HepG2 (cell line): Measurements from ENCODE around the gene COX4I2. TPM values are rescaled to one million over a fixed set of nuclear protein-coding genes. Genes with fewer than 3 reads are reported as not detected.

ENCODE experiments used
- AHR ChIP-seq: IDR thresholded peaks from 2 replicates; pipeline ENCODE4 v1.6.1; 2018; ENCODE audit warnings: missing genetic modification reagents, missing compliant biosample characterization
- DDIT3 ChIP-seq: sonication (generic); formaldehyde crosslinking; IDR thresholded peaks from 2 replicates; pipeline ENCODE4 v1.4.0; 2020; ENCODE audit warnings: mild to moderate bottlenecking, missing genetic modification reagents
- FOXA3 ChIP-seq: IDR thresholded peaks from 2 replicates; pipeline ENCODE4 v1.6.1; 2016; ENCODE audit warnings: missing genetic modification reagents, missing compliant biosample characterization
- HHEX ChIP-seq: IDR thresholded peaks from 2 replicates; pipeline ENCODE4 v1.6.1; 2016; ENCODE audit warnings: control low read depth
- HNRNPL ChIP-seq: fragments of 200-400 bp; formaldehyde crosslinking; IDR thresholded peaks from 2 replicates; pipeline ENCODE4 v1.6.1; 2017; ENCODE audit warnings: mild to moderate bottlenecking, low read depth, low read length
- HOXA9 ChIP-seq: sonication (generic); formaldehyde crosslinking; IDR thresholded peaks from 2 replicates; pipeline ENCODE4 v1.8.1; 2022; ENCODE audit warnings: missing genetic modification reagents, mild to moderate bottlenecking, moderate library complexity, borderline replicate concordance
- KAT2B ChIP-seq: fragments of 150-350 bp; IDR thresholded peaks from 2 replicates; pipeline ENCODE4 v1.6.1; 2014; ENCODE audit warnings: low read depth, low read length, borderline replicate concordance
- SMARCC2 ChIP-seq: fragments of 450-650 bp; IDR thresholded peaks from 2 replicates; pipeline ENCODE4 v1.6.1; 2017; ENCODE audit warnings: antibody characterized with exemption, mild to moderate bottlenecking
- SP4 ChIP-seq: sonication (generic); formaldehyde crosslinking; IDR thresholded peaks from 2 replicates; pipeline ENCODE4 v1.8.1; 2023; ENCODE audit warnings: mild to moderate bottlenecking, missing genetic modification reagents
- ZBTB40 ChIP-seq, 2 experiments: fragments of 450-650 bp in 1 of 2; sonication (generic) in 1 of 2; formaldehyde crosslinking in 1 of 2; IDR thresholded peaks; 2 replicates each; pipeline versions ENCODE4 v1.6.1 to v1.8.0; 2016 to 2022; ENCODE audit warnings: antibody characterized with exemption in 1 of 2, mild to moderate bottlenecking in 1 of 2, missing genetic modification reagents in 1 of 2
- ZBTB42 ChIP-seq: sonication (generic); formaldehyde crosslinking; IDR thresholded peaks from 2 replicates; pipeline ENCODE4 v1.5.0; 2020; ENCODE audit warnings: mild to moderate bottlenecking, missing genetic modification reagents
- ZFP1 ChIP-seq: IDR thresholded peaks from 2 replicates; pipeline ENCODE4 v1.6.1; 2016
- ZNF460 ChIP-seq: sonication (generic); formaldehyde crosslinking; IDR thresholded peaks from 2 replicates; pipeline ENCODE4 v1.5.1; 2020; ENCODE audit warnings: missing genetic modification reagents, mild to moderate bottlenecking, borderline replicate concordance
- ZNF510 ChIP-seq: sonication (generic); formaldehyde crosslinking; IDR thresholded peaks from 2 replicates; pipeline ENCODE4 v1.4.0; 2020; ENCODE audit warnings: low read depth, mild to moderate bottlenecking, missing genetic modification reagents
- ZNF572 ChIP-seq: sonication (generic); formaldehyde crosslinking; IDR thresholded peaks from 2 replicates; pipeline ENCODE4 v1.5.1; 2020; ENCODE audit warnings: mild to moderate bottlenecking, missing genetic modification reagents
- ZNF644 ChIP-seq: IDR thresholded peaks from 2 replicates; pipeline ENCODE4 v1.6.1; 2016; ENCODE audit warnings: low read depth
- ZNF672 ChIP-seq: sonication (generic); formaldehyde crosslinking; IDR thresholded peaks from 2 replicates; pipeline ENCODE4 v1.8.1; 2022; ENCODE audit warnings: missing genetic modification reagents
- polyA plus RNA-seq, 8 experiments: library from polyadenylated mRNA; depleted of rRNA in 3 of 8; stranded (reverse) in 7 of 8; unstranded in 1 of 8; fragments of >200 nt; fragmentation: Illumina TruSeq in 4 of 8; extraction: Trizol in 4 of 8; gene quantifications; 2 replicates each; pipeline versions ENCODE4 v1.2.1 to v1.2.3, GENCODE V29; 2011 to 2016; ENCODE audit warnings: low read depth in 4 of 8, missing spikeins in 1 of 8, mixed read lengths in 1 of 8; ENCODE audit not compliant: insufficient read depth in 1 of 8
- total RNA-seq, 5 experiments: library from RNA; depleted of rRNA; stranded (reverse); fragments of >200 nt; fragmentation: Illumina TruSeq; extraction: Trizol; gene quantifications; 2 replicates each; pipeline ENCODE4 v1.2.3, GENCODE V29; 2016; ENCODE audit warnings: low read depth in 1 of 5
- TF ChIP-seq, protein P1 (sequence below): sonication (generic); formaldehyde crosslinking; conservative IDR thresholded peaks from 2 replicates; pipeline ENCODE4 v1.5.0; 2020; ENCODE audit warnings: missing genetic modification reagents

COX4I2 gene
- total and polyA plus RNA-seq, 2 of the 13 experiments (the other 11 are each of a cell fraction or from before 2014, with no cell fraction given) = 1.1 TPM; not detected in 1

GRCh38 chr20:31595654-31596411 is 41.9 kb upstream of the COX4I2 start (continued):
- TF ChIP-seq ZBTB40 (IDR thresholded peaks at IDR 0.05) (no peak), ZBTB40 (CRISPR knock-in tag; IDR thresholded peaks at IDR 0.05) (no peak), KAT2B (no peak), DDIT3 (CRISPR knock-in tag) (no peak), ZNF460 (no peak), AHR (CRISPR knock-in tag) (no peak; the same call in 1 of the 2 replicates), ZNF510 (CRISPR knock-in tag) (no peak; the same call in 1 of the 2 replicates), HHEX (CRISPR knock-in tag) (no peak), FOXA3 (peak; percentile 48; the same call in 1 of the 2 replicates), HOXA9 (CRISPR knock-in tag) (no peak), ZBTB42 (CRISPR knock-in tag) (peak; percentile 100), HNRNPL (peak; percentile 96), SP4 (CRISPR knock-in tag) (peak; percentile 4; the same call in 1 of the 2 replicates), ZNF644 (no peak; the same call in 1 of the 2 replicates), ZNF672 (no peak), ZNF572 (CRISPR knock-in tag) (no peak), SMARCC2 (no peak), ZFP1 (CRISPR knock-in tag) (0 out of 2 replicates have a peak, but pooled peaks have one; percentile 8)
- TF ChIP-seq, protein P1, sequence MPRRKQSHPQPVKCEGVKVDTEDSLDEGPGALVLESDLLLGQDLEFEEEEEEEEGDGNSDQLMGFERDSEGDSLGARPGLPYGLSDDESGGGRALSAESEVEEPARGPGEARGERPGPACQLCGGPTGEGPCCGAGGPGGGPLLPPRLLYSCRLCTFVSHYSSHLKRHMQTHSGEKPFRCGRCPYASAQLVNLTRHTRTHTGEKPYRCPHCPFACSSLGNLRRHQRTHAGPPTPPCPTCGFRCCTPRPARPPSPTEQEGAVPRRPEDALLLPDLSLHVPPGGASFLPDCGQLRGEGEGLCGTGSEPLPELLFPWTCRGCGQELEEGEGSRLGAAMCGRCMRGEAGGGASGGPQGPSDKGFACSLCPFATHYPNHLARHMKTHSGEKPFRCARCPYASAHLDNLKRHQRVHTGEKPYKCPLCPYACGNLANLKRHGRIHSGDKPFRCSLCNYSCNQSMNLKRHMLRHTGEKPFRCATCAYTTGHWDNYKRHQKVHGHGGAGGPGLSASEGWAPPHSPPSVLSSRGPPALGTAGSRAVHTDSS (CRISPR knock-in tag) = no peak; the same call in 1 of the 2 replicates
